GM18502 (cell line): Measurements from ENCODE around the gene SMG9.
"Not testable (repeated sequence)": the region's sequence is repeated elsewhere in the genome, so short reads cannot be mapped to it uniquely, and the experiment has no call there.

Experiments
- ATAC-seq: cut with Tn5 transposase; IDR thresholded peaks from one replicate; pipeline ENCODE4 v1.9.1; 2021; ENCODE audit warnings: mild to moderate bottlenecking; ENCODE audit not compliant: unreplicated experiment, poor library complexity

SMG9 gene

DNA sequence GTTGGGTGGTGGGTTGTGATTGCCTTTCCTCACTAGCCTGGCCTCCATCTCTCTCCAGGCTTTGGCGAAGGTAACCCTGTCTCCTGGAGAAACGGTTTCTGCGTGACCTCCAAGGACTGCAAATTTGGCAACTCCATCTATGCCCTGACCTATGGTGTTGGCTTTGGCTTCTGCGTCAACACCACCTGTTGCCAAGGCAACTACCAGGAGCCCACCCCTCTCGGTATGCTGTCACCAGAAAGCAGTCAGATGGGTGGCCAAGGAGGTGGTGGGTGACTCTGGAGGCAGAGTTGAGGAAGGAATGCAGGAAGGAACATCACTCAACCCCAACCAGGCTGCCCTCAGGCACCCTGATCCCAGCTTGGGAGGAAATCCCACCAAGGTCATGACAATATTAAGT is 57.5 kb downstream of the SMG9 start:
- ATAC-seq, result no peak

GRCh38 chr19:43695985-43696704 is 58.6 kb downstream of the SMG9 start:
- no peak for ATAC-seq

DNA sequence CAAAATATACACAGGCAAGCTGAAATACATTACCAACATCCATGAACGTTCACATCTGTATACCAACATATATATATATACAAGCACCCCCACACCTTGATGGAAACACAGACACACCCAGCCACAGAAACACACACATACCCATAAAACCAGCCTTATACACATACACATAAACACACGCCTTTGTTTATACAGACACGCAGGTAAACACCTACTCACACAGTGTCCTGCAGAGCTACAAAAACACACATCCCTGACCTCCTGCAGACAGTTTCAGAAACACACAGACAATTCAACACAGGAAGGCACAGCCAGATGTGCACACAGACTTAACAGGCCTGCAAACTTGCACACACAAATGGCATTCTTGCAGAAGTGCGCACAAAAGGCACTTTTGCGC is 60.2 kb downstream of the SMG9 start:
- ATAC-seq, result no peak

GRCh38 chr19:43692877-43693276 is 61.9 kb downstream of the SMG9 start:
- no peak for ATAC-seq

GRCh38 chr19:43692385-43692784 is 62.4 kb downstream of the SMG9 start:
- ATAC-seq, result no peak

DNA sequence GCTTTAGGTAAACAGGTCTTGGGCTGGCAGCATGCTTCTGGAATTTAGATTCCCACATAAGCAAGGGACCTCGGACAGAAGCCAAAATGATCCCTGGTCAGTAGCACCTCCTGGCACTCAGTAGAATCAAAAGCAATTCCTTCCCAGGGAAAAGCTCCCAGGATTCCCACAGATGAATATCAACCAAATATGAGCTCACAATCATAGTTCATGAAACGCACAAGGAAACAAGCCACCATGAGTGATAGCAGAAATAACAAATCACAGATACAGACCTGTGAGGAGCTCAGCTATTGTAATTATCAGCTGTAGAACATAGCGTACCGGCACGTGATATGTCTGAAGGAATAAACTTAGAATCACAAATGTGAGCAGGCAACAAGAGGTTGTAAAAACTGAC is 63.0 kb downstream of the SMG9 start:
- ATAC-seq, result no peak

DNA sequence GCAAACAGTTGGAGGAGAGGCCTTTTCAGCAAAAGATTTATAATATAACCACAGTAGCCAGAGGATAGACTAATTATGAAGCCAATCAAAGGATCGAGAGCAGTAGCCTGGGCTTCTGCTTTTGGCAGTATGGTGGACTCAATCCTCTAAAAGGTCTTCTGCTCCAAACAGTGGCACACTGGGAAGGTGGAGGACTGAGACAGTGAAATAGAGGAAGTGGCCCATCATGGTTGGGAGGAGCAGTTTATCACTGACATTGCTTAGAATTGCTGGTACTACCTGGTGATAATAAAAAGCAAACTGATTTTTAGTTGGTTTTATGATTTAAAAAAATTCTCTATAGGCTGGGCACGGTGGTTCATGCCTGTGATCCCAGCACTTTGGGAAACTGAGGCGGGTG is 63.9 kb downstream of the SMG9 start:
- ATAC-seq, result no peak

- ATAC-seq, result no peak
Measured at GRCh38 chr19:43690444-43690843, 64.3 kb downstream of the SMG9 start.

DNA sequence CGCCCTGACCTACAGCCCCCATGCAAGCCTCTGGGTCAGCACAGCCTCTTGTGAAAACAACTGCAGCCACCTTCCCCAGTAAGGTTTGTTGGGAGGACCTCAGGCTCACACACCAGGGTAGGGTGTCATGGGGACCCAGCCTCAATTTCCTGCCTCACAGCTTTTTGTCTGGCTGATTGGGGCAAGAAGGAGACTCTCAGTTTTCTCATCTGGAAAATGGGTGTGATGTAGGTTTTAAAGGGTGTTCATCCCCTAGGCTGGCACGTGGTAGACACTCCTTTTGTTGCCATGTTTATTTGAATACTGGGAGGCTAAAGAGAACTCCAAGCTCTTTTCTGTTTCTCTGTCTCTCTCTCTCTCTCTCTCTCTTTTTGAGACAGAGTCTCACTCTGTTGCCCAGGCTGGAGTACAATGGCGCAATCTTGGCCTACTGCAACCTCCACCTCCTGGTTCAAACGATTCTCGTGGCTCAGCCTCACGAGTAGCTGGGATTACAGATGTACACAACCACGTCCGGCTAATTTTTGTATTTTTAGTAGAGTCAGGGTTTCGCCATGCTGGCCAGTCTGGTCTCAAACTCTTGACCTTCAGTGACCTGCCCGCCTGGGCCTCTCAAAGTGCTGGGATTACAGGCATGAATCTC is 66.6 kb downstream of the SMG9 start:
- ATAC-seq, result no peak

DNA sequence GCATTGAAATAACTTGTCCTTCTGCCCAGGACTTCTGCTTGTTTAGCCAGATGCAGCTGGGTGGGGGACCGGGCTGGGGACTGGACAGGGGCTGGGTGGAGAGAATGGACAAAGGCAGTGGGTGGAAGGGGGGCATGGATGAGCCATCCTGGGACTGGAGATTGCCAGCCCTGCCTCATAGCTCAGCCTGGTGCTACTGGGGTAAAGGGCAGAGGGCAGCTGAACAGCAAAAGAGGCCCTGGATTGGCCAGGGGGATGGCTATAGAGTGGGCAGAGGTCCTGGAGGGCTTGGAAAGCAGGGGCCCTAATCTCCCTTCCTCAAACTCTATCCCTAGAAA is 67.1 kb downstream of the SMG9 start:
- no peak for ATAC-seq

DNA sequence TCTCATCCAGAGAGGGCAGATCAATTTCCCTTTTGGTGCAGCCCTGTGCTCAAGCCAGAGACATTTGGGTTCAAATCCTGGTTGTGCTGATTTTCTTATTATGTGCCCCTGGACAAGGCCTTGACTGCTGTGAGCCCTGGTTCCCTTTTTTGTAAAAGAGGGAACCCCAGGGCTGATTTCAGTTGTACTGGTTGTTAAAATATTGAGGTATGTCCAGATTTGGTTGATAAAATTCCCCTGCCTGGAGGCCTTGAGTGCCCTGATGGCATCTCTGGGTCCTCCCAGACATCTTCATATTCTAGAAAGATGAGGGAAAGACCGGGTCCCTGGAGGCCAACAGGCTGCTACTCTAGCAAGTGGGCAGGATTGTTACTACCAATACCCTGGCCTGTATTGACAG is 70.4 kb downstream of the SMG9 start:
- no peak for ATAC-seq

DNA sequence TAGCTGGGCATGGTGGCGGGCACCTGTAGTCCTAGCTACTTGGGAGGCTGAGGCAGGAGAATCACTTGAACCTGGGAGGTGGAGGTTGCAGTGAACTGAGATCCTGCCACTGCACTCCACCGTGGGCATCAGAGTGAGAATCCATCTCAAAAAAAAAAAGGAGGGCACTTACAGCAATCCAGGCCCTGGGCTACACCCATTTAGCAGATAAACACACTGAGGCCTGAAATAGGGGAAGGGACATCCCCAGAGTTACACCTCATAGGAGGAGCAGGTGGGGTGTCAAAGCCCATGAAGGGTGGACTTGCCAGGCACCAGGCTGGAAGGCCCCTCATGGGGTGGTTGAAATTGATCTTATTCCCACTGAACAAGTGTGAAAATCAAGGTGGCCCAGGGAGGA is 70.9 kb downstream of the SMG9 start:
- ATAC-seq, result no peak

DNA sequence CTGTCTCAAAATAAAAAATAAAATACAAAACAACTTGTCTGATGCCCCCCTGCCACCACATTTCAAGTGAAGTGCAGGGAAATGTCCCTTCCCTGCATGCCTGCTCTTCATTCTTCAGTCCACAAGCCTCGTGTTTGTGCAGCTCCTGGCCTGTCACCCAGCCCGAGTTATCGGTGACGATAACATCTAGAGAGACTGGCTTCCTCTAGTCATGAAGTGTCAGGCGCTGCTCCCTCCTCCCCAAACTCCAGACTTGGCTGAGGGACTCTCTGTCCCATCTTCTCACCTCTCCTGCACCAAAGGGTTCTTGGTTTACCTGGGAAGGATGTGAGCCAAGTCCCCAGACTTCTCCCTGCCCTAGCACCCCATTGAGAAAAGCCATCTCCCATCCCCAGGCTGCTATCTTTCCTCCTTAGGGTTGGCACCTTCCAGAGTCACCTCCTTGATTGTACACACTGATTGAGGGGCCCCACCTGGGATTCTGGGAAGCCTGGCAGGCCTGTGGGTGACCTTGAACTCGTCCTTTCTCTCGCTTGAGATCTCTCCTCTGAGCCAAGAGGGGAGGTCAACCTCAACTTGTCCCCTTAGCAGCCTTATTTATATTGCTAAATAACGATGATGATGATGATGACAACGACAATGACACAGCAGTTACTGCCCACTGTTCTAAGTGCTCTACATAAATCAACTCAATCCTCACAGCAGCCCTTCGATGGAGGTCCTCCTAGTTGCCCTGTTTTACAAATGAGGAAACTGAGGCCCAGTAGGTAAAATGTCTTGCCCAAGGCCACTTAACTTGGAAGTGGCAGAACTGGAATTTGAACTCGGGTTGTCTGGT is 71.7 kb downstream of the SMG9 start:
- no peak for ATAC-seq

DNA sequence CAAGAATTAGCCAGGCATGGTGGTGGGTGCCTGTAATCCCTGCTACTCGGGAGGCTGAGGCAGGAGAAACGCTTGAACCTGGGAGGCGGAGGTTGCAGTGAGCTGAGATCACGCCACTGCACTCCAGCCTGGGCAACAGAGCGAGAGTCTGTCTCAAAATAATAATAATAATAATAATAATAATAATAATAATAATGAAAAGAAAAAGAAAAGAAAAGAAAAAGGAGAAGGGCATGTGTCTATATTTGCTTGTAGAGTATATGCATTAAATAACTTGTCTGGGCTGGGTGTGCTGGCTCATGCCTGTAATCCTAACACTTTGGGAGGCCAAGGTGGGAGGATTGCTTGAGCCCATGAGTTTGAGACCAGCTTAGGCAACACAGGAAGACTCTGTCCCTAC is 72.5 kb downstream of the SMG9 start:
- not testable (repeated sequence) for ATAC-seq

DNA sequence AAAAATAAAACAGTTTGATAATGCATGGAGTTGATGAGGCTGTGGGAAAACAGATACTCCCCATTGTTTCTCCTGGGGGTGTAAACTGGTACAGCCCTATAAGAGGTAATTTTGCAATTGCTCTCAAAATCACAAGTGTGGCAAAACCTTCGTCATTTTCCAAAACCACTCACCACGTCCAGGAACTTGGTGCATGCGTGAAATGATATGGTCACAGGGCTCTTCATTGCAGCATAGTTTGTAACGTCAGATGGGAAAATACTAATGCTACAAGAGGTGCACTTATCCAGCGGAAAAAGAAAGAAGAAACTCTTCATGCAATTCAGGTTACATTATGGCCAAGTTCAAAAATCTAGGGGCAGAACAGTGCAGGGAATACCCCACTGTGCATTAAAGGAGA is 72.9 kb downstream of the SMG9 start:
- ATAC-seq, result no peak

DNA sequence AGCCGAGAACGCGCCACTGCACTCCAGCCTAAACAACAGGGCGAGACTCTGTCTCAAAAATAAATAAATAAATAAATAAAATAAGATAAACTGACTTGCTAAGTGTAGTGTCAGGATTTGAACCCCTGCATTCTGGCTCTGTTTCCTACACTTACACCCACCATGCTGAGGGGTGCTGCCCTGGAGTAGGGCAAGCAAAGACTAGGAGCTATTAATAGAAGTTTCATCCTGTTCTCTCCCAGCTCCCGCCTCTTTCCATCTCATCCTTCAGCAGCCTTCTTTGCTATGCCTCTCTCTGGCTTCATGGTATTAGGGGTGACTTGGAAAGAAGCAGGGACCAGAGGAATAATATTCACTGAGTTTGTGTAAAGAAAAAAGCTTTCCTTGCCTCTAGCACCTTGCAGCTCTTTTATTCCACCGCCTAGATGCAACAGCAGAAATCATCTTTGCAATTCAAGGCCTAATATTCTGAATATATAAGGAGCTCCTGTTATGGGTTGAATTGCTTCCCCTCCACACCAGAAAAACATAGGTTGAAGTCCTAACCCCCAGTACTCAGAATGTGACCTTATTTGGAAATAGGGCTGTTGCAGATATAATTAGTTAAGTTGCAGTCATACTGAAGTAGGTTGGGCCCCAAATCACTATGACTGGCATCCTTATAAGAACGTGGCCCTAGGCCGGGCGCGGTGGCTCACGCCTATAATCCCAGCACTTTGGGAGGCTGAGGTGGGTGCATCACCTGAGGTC is 76.1 kb downstream of the SMG9 start:
- ATAC-seq, result no peak
